ENCODE data around the gene FRMPD4. TPM values are rescaled to one million over a fixed set of nuclear protein-coding genes. Genes with fewer than 3 reads are reported as not detected.

The FRMPD4 gene
- total RNA-seq, 2 experiments from 2014 or later: not detected

DNA sequence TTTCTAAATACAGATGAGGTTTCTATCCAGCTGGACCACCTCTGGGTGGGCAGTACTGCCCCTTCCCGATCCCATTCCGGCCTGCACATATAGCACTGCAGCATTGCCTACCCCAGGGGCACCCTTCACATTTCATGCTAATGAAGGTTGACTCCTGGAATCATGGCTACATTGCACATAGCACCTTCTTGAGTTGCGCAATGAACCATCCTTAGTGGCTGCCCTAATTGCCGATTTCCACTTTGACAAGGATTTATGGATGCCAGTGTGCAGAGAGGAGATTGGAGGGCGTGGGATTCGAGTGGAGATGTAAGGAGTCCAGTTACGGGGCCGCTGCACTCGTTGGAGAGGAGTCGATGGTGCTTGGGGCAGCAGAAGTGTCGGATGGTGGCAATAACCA, 229.0 kb downstream of the FRMPD4 start:
- no peak for ATAC-seq (ENCODE audit: poor library complexity)
- H3K27me3 ChIP-seq (ENCODE audit: control insufficient read depth in 1 of 2, insufficient read depth in 2 of 2, low read length in 2 of 2): no peaks in the 10 kb centered on the region
- H3K4me1 ChIP-seq (ENCODE audit: insufficient read depth, low read length): no peaks in the 10 kb centered on the region
- H3K27ac ChIP-seq (ENCODE audit: low read depth in 1 of 2, low read length in 2 of 2): no peak overlapping the region
- Mint-ChIP-seq H3K4me1 (ENCODE audit: low read depth) (no peaks in the 10 kb centered on the region), H3K36me3 (ENCODE audit: low read depth) (no peaks in the 10 kb centered on the region), H3K4me3 (no peak overlapping the region), H3K27ac (no peak overlapping the region), H3K9me3 (no peaks in the 10 kb centered on the region), H3K27me3 (no peaks in the 10 kb centered on the region)
- DNase-seq: no peak
- ChIA-PET CTCF (no interaction called here), POLR2A (no interaction called here)
- no peaks in the 10 kb centered on the region for H3K36me3 ChIP-seq (ENCODE audit: insufficient read depth, low read length)
- H3K4me3 ChIP-seq (ENCODE audit: low read length): no peak overlapping the region
- TF ChIP-seq CTCF (IDR thresholded peaks at IDR 0.05): no peak
- no peaks in the 10 kb centered on the region for H3K9me3 ChIP-seq (ENCODE audit: control insufficient read depth in 1 of 2, insufficient read depth in 1 of 2, low read length in 2 of 2)
- intact Hi-C loops (cut with DNase I, micrococcal nuclease): no loop called here

DNA sequence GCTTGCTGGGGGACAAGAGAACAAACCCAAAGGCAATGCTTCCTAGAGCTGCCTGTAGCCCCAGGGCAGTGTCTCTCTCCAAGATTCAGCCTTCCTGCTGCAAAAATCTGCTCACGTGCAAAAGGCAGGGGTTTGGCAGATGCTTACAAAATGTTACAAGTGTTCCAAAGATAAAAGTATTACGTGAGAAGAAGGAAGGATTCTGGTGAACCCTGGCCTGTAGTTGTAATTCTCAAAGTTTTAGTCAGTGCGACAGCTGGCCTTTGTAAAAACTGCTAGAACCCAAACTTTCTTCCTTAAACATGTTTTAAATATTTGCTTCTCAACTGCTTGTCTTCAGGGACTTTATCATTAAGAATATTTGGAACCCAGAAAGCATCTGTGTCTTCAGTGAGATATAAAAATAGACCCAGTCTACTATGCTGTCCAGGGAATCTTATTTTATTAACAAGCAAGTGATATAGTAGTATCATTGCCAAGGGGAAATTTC, 232.3 kb downstream of the FRMPD4 start:
- TF ChIP-seq CTCF (IDR thresholded peaks at IDR 0.05): no peak
- DNase-seq (no peak), ATAC-seq (ENCODE audit: poor library complexity) (no peak)
- Histone ChIP-seq H3K27ac (ENCODE audit: low read depth in 1 of 2, low read length in 2 of 2) (no peak overlapping the region), H3K4me3 (ENCODE audit: low read length) (no peak overlapping the region), H3K36me3 (ENCODE audit: insufficient read depth, low read length) (no peaks in the 10 kb centered on the region), H3K27me3 (ENCODE audit: control insufficient read depth in 1 of 2, insufficient read depth in 2 of 2, low read length in 2 of 2) (no peaks in the 10 kb centered on the region), H3K9me3 (ENCODE audit: control insufficient read depth in 1 of 2, insufficient read depth in 1 of 2, low read length in 2 of 2) (no peaks in the 10 kb centered on the region), H3K4me1 (ENCODE audit: insufficient read depth, low read length) (no peaks in the 10 kb centered on the region)
- no peaks in the 10 kb centered on the region for H3K4me1 Mint-ChIP-seq (ENCODE audit: low read depth)
- CTCF ChIA-PET: no interaction called here
- no peaks in the 10 kb centered on the region for H3K9me3 Mint-ChIP-seq
- H3K27ac Mint-ChIP-seq: no peak overlapping the region
- H3K4me3 Mint-ChIP-seq: no peak overlapping the region
- POLR2A ChIA-PET: no interaction called here
- H3K27me3 Mint-ChIP-seq: no peaks in the 10 kb centered on the region
- no peaks in the 10 kb centered on the region for H3K36me3 Mint-ChIP-seq (ENCODE audit: low read depth)
- intact Hi-C loops (cut with DNase I, micrococcal nuclease): no loop called here

DNA sequence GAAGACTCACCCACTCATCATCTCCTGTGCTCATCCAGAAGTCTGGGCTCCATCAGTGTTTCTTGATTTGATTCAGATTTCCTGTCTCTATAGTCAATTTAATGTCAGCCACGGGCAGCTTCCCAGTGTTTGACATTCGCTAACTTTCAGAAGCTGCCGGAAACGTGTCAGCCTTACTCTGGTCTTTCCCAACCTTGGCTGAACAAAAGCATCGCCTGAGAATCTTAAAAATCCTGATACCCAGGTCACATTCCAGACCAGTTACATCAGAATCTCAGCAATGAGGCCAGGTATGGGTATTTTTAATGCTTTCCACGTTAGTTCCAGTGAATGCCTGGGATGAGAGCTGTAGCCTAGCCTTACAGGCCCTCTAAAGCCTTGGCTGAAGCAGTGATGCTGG, 233.8 kb downstream of the FRMPD4 start:
- ATAC-seq (ENCODE audit: poor library complexity) (no peak), DNase-seq (no peak)
- Mint-ChIP-seq H3K4me1 (ENCODE audit: low read depth) (no peaks in the 10 kb centered on the region), H3K27ac (no peak overlapping the region), H3K36me3 (ENCODE audit: low read depth) (no peaks in the 10 kb centered on the region), H3K27me3 (no peaks in the 10 kb centered on the region), H3K9me3 (no peaks in the 10 kb centered on the region), H3K4me3 (no peak overlapping the region)
- intact Hi-C loops (cut with DNase I, micrococcal nuclease): no loop called here
- H3K27ac ChIP-seq (ENCODE audit: low read depth in 1 of 2, low read length in 2 of 2): no peak overlapping the region
- H3K4me3 ChIP-seq (ENCODE audit: low read length): no peak overlapping the region
- H3K4me1 ChIP-seq (ENCODE audit: insufficient read depth, low read length): no peaks in the 10 kb centered on the region
- H3K9me3 ChIP-seq (ENCODE audit: control insufficient read depth in 1 of 2, insufficient read depth in 1 of 2, low read length in 2 of 2): no peaks in the 10 kb centered on the region
- CTCF ChIA-PET: no interaction called here
- no peaks in the 10 kb centered on the region for H3K27me3 ChIP-seq (ENCODE audit: control insufficient read depth in 1 of 2, insufficient read depth in 2 of 2, low read length in 2 of 2)
- H3K36me3 ChIP-seq (ENCODE audit: insufficient read depth, low read length): no peaks in the 10 kb centered on the region
- no peak for TF ChIP-seq CTCF (IDR thresholded peaks at IDR 0.05)
- POLR2A ChIA-PET: no interaction called here
